ENCODE results near the gene NUPR1. TPM values are rescaled to one million over a fixed set of nuclear protein-coding genes. Genes with fewer than 3 reads are reported as not detected.

The NUPR1 gene
- total RNA-seq, 4 donors from 2014 or later: 18.7 to 44.3 (median 22.6) TPM

- H3K9me3 ChIP-seq: no peaks in the 10 kb centered on the region
- H3K4me1 ChIP-seq: no peaks in the 10 kb centered on the region
- no peaks in the 10 kb centered on the region for H3K27me3 ChIP-seq
- in situ Hi-C loops (cut with MboI; ENCODE audit: low sequenced_read_pairs in 4 of 4): no loop called here
- DNase-seq: no peak
- H3K36me3 ChIP-seq: no peaks in the 10 kb centered on the region
- no peak overlapping the region for H3K27ac ChIP-seq
- ATAC-seq: no peak
- H3K4me3 ChIP-seq: no peak overlapping the region
- intact Hi-C loops (cut with DNase I; ENCODE audit: low total_unique reads): no loop called here
- TF ChIP-seq CTCF (IDR thresholded peaks at IDR 0.05 in 4 of 5, conservative IDR thresholded peaks at IDR 0.05 in 1 of 5) (no peak), POLR2A (IDR thresholded peaks at IDR 0.05) (no peak)
Observed at GRCh38 chr16:28513484-28514181, 25.1 kb downstream of the NUPR1 start.

DNA sequence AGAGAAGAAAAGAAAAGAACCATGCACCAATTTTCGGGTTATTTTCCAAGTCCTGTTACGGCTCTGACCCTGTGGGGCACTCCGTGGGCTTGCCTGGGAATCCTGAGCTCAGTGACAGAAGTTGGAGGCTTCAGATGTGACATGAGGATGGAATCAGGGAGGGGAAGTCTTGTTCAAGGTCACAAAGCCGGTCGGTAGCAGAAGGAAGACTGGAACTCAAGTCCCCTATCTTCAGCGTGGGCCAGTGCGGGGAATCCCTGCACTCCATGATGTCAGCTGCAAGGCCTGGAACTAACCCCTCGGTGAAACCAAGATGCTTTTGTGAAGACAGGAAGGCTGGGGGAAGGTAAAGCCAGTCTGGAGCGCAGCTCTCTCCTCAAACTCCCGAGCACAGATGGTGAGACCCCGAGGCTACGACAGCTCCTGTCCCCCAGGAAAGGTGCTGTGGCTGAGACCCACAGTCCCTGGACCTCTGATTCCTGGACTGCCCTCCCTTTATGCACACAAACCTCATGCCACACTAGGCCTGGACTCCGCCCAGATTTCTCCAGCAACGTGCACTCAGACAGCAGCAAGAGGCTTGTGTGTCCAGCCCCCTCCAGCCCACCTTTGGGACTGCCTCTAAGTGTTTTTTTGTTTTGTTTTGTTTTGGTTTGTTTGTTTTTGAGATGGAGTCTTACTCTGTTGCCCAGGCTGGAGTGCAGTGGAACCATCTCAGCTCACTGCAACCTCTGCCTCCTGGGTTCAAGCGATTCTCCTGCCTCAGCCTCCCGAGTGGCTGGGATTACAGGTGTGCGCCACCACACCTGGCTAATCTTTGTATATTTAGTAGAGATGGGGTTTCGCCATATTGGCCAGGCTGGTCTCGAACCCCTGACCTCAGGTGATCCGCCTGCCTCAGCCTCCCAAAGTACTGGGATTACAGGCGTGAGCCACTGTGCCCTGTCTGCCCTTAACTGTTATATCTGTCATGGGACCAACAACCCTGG is 26.7 kb downstream of the NUPR1 start:
- Histone ChIP-seq H3K4me1 (no peaks in the 10 kb centered on the region), H3K9me3 (no peaks in the 10 kb centered on the region), H3K27me3 (peaks cover 0 to 4% (median 4%) of the 10 kb centered on the region in 3 donors), H3K4me3 (no peak overlapping the region), H3K36me3 (no peaks in the 10 kb centered on the region), H3K27ac (no peak overlapping the region)
- in situ Hi-C loops (cut with MboI; ENCODE audit: low sequenced_read_pairs in 4 of 4): no loop called here
- TF ChIP-seq CTCF (IDR thresholded peaks at IDR 0.05 in 4 of 5, conservative IDR thresholded peaks at IDR 0.05 in 1 of 5) (no peak), POLR2A (IDR thresholded peaks at IDR 0.05) (no peak)
- DNase-seq (no peak), ATAC-seq (no peak)
- intact Hi-C loops (cut with DNase I; ENCODE audit: low total_unique reads): no loop called here

- no peaks in the 10 kb centered on the region for H3K4me1 ChIP-seq
- no peak for ATAC-seq
- H3K36me3 ChIP-seq: no peaks in the 10 kb centered on the region
- DNase-seq: no peak
- TF ChIP-seq CTCF (IDR thresholded peaks at IDR 0.05 in 4 of 5, conservative IDR thresholded peaks at IDR 0.05 in 1 of 5): no peak
- TF ChIP-seq POLR2A (IDR thresholded peaks at IDR 0.05): no peak
- in situ Hi-C loops (cut with MboI; ENCODE audit: low sequenced_read_pairs in 4 of 4) (no loop called here), intact Hi-C loops (cut with DNase I; ENCODE audit: low total_unique reads) (no loop called here)
- H3K27ac ChIP-seq: no peak overlapping the region
- H3K4me3 ChIP-seq: no peak overlapping the region
- H3K9me3 ChIP-seq: no peaks in the 10 kb centered on the region
- H3K27me3 ChIP-seq: peaks cover 0 to 5% (median 4%) of the 10 kb centered on the region in 3 donors
Observed at GRCh38 chr16:28511031-28511430, 27.7 kb downstream of the NUPR1 start.

DNA sequence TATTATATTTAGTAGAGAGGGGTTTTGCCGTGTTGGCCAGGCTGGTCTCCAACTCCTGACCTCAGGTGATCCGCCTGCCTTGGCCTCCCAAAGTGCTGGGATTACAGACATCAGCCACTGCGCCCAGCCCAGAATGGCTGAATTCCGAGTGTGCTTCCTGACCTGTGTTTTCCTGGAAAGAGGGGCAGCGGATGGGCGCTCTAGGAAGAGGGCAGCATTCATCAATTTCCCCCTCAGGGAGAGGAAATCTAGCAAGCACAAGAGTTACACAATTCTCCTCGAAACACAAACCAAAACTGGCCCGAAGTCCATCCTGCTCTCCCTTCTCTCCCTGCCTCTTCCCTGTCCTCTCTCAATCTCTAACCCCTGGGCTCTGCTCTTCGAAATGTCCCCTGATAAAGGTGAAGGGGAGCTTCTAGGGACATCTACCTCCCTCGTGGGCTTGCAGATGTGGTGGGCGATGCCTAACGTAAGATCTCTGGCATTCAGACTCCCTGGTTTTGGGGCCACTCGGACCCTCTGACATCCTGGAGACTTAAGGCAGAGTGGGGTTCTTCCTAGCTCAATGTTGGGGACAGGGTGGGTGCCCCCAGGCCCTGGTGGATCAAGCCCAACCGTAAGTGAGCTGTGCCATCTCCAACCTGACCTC is 33.2 kb downstream of the NUPR1 start:
- DNase-seq (no peak), ATAC-seq (no peak)
- intact Hi-C loops (cut with DNase I; ENCODE audit: low total_unique reads) (no loop called here), in situ Hi-C loops (cut with MboI; ENCODE audit: low sequenced_read_pairs in 4 of 4) (no loop called here)
- no peak overlapping the region for H3K4me3 ChIP-seq
- H3K36me3 ChIP-seq: no peaks in the 10 kb centered on the region
- no peaks in the 10 kb centered on the region for H3K9me3 ChIP-seq
- no peaks in the 10 kb centered on the region for H3K4me1 ChIP-seq
- H3K27me3 ChIP-seq: peaks cover 0 to 8% (median 4%) of the 10 kb centered on the region in 3 donors
- H3K27ac ChIP-seq: no peak overlapping the region
- no peak for TF ChIP-seq POLR2A (IDR thresholded peaks at IDR 0.05)
- no peak for TF ChIP-seq CTCF (IDR thresholded peaks at IDR 0.05 in 4 of 5, conservative IDR thresholded peaks at IDR 0.05 in 1 of 5)
